K562 (cell line): ENCODE data around the gene NAT10.

Source experiments
- NFE2 ChIP-seq: IDR thresholded peaks from 2 replicates; pipeline ENCODE4 v1.6.1; 2014; ENCODE audit warnings: antibody characterized with exemption, low read depth
- ZBTB1 ChIP-seq: sonication (generic); formaldehyde crosslinking; IDR thresholded peaks from 2 replicates; pipeline ENCODE4 v1.8.1; 2023; ENCODE audit warnings: missing genetic modification reagents, low read depth, mild to moderate bottlenecking, borderline replicate concordance

DNA sequence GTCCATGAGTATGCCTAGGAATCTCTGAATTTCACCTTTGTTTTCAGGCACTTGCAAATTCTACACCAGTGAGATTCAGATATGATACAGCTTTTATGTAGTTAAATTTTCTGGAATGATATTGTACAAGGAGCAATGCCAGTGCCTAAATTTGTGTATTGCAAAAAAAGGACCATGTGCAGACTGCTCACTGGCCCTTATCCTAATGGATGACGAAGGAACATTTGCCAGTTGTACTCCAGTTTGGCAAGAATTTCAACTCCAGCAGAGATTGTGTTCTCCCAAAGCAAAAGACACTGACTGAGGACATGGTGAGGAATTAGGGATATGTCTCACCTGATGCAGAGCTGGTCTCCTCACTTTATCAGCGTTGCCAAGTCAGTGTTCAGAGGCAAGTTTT lies 8.6 kb downstream of the NAT10 start:
- no peak for TF ChIP-seq ZBTB1 (CRISPR knock-in tag)
- TF ChIP-seq NFE2 = no peak
